HG02759 (cell line): ENCODE results near the gene SH2D1A.
"Not testable (repeated sequence)": the region's sequence is repeated elsewhere in the genome, so short reads cannot be mapped to it uniquely, and the experiment has no call there.

ENCODE experiments used
- ATAC-seq: cut with Tn5 transposase; IDR thresholded peaks from one replicate; pipeline ENCODE4 v1.9.1; 2021; ENCODE audit warnings: mild to moderate bottlenecking, moderate library complexity; ENCODE audit not compliant: unreplicated experiment

Gene SH2D1A

GRCh38 chrX:124346117-124346876 lies at the start of gene SH2D1A:
TSS of gene SH2D1A (plus strand) at chrX:124346563. CDS start at chrX:124346643, 80 bp downstream.
- ATAC-seq: no peak

DNA sequence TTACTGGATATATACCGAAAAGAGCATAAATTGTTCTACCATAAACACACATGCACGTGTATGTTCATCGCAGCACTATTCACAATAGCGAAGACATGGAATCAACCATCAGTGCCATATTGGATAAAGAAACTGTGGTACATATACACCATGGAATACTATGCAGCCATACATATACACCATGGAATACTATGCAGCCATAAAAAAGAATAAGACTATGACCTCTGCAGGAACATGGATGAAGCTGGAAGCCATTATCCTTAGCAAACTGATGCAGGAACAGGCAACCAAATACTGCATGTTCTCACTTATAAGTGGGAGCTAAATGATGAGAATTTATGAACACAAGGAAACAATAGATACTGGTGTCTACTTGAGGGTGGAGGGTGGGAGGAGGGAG lies 47.0 kb upstream of the SH2D1A start:
- ATAC-seq: not testable (repeated sequence)

GRCh38 chrX:124300405-124300804 lies 46.0 kb upstream of the SH2D1A start:
- ATAC-seq: no peak

GRCh38 chrX:124307253-124307907 lies 39.0 kb upstream of the SH2D1A start:
- ATAC-seq: no peak

DNA sequence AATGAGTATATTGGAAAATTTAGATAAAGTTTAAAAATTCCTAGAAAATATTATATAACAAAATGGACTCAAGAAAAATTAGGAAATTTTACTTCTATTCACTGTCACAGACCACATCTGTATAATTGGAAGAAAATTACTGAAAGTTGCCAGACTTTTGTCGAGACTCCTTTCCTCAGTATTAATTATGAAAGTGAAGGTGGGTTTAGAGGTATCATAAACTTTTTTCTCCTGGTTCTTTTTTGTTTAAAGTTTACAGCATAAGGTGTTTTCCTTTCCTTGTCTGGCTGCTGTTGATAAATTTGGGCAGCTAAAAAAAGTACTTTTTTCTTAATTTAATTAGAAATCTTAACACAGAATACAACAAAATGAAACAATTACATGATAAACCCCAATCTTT lies 20.6 kb upstream of the SH2D1A start:
- no peak for ATAC-seq

GRCh38 chrX:124328765-124329164 lies 17.6 kb upstream of the SH2D1A start:
- ATAC-seq: no peak

GRCh38 chrX:124332481-124333424 lies 13.6 kb upstream of the SH2D1A start, which contains the start of gene TEX13D:
TSS of gene TEX13D (plus strand) at chrX:124332660. CDS start at chrX:124332918, 258 bp downstream.
- ATAC-seq: no peak

- ATAC-seq: peak; percentile 52
These were observed 12.5 kb upstream of the SH2D1A start for GRCh38 chrX:124333862-124334261.

DNA sequence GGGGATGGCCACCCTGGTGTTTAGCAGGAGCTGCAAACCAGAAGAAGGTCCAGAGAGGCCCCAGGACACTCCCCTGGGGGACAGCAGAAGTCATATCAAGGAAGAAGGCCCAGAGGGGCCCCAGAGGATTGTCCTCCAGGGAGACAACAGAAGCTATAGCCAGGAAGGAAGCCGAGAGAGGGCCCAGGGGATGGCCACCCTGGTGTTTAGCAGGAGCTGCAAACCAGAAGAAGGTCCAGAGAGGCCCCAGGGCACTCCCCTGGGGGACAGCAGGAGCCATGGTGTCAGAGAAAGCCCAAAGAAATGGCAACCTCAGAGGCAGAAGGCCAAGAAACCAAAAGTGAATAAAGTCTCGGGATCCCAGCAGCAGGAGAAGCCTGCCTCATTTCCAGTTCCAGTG lies 11.8 kb upstream of the SH2D1A start:
- not testable (repeated sequence) for ATAC-seq

DNA sequence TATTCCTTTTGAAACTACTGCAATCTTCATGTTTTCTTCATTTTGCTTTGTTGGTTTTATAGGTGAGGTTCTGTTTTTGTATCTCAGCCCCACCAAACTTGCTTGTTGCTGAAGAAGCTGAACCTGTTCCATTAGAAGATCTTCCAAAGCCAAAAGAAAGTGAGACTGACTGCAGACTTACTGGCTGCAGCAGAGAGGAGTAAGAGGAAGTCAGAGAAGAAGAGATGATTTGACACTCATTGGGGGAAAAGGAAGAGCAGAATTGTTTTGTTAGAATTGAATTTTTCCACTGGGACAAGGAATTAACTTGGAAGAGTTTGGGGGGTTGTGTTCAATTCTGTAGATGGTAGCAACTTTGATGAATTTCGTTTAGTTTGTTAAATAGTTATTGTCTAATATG lies 10.8 kb upstream of the SH2D1A start:
- no peak for ATAC-seq

DNA sequence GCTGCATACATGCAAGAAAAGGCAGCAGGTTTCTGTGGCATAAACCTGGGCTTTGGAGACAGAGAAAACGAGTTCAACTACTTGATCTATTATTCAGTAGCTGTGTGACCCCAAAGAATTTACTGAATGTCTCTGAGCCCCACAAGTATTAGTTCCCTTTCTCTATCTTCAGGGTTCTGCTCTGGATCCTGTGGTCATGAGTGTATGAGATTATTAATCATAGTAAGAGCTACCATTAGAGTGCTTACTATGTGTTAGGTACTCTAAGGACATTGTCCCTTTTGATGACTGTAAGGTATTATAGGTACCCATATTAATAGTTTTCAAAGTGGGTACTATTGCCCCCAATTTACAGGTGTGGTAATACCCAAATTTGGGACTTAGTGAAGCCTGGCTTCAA lies 8.4 kb upstream of the SH2D1A start:
- no peak for ATAC-seq

GRCh38 chrX:124338733-124339514 lies 7.4 kb upstream of the SH2D1A start:
- ATAC-seq: no peak

GRCh38 chrX:124341396-124342132 lies 4.8 kb upstream of the SH2D1A start:
- no peak for ATAC-seq

- ATAC-seq: no peak
These were observed 4.0 kb upstream of the SH2D1A start for GRCh38 chrX:124342174-124342867.

DNA sequence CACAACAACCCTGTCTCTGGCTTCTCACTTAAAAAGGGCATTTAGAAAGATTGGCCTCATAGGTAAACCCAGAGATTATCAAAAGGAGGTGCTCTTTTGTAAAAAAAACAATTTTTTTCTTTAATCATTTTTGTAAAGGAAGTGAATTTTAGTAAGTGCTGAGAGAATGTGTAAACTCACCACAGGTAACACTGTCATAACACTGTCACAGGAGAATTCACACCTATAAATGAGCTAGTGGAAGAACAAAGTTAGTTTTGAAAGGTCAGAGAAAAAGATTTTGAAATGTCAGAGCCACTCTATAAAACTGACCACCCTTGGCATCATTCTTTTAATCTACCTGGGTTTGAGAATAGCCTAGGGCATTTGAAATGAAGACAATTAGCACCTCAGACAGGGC lies 3.3 kb upstream of the SH2D1A start:
- ATAC-seq: no peak

DNA sequence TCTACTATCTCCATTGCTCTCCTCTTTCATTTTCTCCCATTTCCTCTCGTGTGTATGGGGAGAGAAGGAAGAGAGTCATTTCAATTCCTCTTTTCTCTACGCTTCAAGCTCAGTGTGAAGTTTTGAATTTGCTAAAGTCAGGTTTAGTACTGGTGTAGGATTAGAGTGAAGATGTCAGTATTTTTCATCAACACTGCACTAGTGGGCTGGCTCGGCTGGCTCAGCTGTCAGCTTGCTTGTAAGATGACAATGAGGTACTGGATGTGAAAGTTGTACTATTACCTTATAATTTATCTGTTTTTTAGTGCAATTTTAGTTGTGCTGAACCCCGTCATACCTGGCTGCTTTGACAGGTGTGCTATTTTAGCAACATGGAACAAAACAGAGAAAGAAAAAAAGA lies 2.1 kb upstream of the SH2D1A start:
- ATAC-seq: no peak

DNA sequence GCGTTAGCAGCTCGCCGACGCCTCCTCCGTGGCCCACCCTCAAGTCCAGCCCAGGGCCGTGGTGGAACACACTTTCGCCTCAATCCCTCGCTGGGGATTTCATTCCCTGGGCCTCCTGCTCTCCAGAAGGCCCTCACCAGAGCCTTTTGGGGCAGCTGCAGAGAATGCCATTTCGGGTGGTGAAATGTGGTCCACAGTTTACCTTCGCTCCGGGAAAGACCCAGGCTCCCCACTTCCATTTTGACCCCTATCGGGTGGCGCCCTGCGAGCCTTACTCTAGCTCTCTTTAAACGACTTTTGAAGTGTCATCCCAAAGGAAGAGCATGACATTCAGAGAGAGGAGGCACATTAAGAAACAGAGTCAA lies 496 bp downstream of the SH2D1A start:
- no peak for ATAC-seq

GRCh38 chrX:124347242-124347641 lies 879 bp downstream of the SH2D1A start:
- no peak for ATAC-seq

DNA sequence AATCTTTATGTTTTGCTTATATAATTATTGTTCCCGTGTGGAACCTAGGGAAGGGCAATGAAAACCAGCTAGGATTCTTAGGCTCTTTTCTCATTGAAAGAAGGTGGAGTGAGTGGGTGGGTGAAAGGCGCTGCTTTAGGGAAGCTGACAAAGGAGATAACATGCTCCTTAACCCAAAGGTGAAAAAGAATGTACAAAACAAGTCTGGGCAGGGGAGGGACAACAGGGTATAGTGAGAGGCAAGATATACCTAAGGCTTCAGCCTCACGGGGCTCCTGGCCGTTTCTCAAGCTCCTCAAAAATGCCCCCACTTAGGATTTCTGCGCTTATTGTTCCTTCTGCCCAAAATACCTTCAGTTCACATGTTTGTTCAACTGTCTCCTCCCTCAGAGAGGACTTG lies 1.8 kb downstream of the SH2D1A start:
- no peak for ATAC-seq
